Endodermal cell (in vitro differentiated cells): Measurements from ENCODE around the gene GYS1. TPM values are rescaled to one million over a fixed set of nuclear protein-coding genes. Genes with fewer than 3 reads are reported as not detected.
A peak's percentile ranks its signal among the peaks of the same experiment; 100 is the strongest.

ENCODE experiments used
- DNase-seq: peaks from one replicate; pipeline ENCODE4 v3.0.0-alpha.2; 2017
- H3K27ac ChIP-seq: 2 replicates; pipeline ENCODE4 v1.5.1; 2013; ENCODE audit warnings: mild to moderate bottlenecking, low read depth, low read length, moderate library complexity
- H3K27me3 ChIP-seq: 2 replicates; pipeline ENCODE4 v1.6.1; 2013; ENCODE audit warnings: mild to moderate bottlenecking, low read length, moderate library complexity; ENCODE audit not compliant: insufficient read depth, control insufficient read depth, poor library complexity, severe bottlenecking
- H3K36me3 ChIP-seq: 2 replicates; pipeline ENCODE4 v1.7.0; 2013; ENCODE audit warnings: mild to moderate bottlenecking, low read length, moderate library complexity; ENCODE audit not compliant: control insufficient read depth, insufficient read depth
- H3K4me1 ChIP-seq: one replicate; pipeline ENCODE4 v1.7.0; 2013; ENCODE audit warnings: low read length; ENCODE audit not compliant: control insufficient read depth, insufficient read depth
- H3K4me3 ChIP-seq: 2 replicates; pipeline ENCODE4 v1.5.1; 2013; ENCODE audit warnings: mild to moderate bottlenecking, low read length, moderate library complexity
- H3K9ac ChIP-seq: 2 replicates; pipeline ENCODE4 v1.6.1; 2013; ENCODE audit warnings: mild to moderate bottlenecking, low read length, moderate library complexity; ENCODE audit not compliant: poor library complexity, severe bottlenecking; ENCODE audit errors: extremely low read depth
- H3K9me3 ChIP-seq: 2 replicates; pipeline ENCODE4 v1.6.1; 2013; ENCODE audit warnings: mild to moderate bottlenecking, low read length, moderate library complexity; ENCODE audit not compliant: control insufficient read depth
- H3K27ac Mint-ChIP-seq: 2 replicates; pipeline ENCODE4 v1.8.0; 2020; ENCODE audit warnings: mixed read lengths
- H3K27me3 Mint-ChIP-seq: 2 replicates; pipeline ENCODE4 v1.8.0; 2021; ENCODE audit warnings: mild to moderate bottlenecking, mixed read lengths; ENCODE audit not compliant: insufficient read depth
- H3K36me3 Mint-ChIP-seq: 2 replicates; pipeline ENCODE4 v1.8.0; 2020; ENCODE audit warnings: low read depth, mixed read lengths
- H3K4me1 Mint-ChIP-seq: 2 replicates; pipeline ENCODE4 v1.8.0; 2020; ENCODE audit warnings: mixed read lengths
- H3K4me3 Mint-ChIP-seq: 2 replicates; pipeline ENCODE4 v1.8.0; 2020; ENCODE audit warnings: mild to moderate bottlenecking, moderate library complexity, mixed read lengths
- H3K9me3 Mint-ChIP-seq: 2 replicates; pipeline ENCODE4 v1.8.0; 2020; ENCODE audit warnings: mild to moderate bottlenecking, mixed read lengths
- WGBS, 2 experiments: methylation state at CpG; one replicate each; pipeline versions ENCODE4 v1.1.5 to v1.1.7; 2013; ENCODE audit warnings: missing lambda C conversion rate in 2 of 2, mixed read lengths in 1 of 2; ENCODE audit not compliant: insufficient coverage in 1 of 2, insufficient read length in 1 of 2; 5-methylcytosine and 5-hydroxymethylcytosine counted together
- total RNA-seq, 2 donors: library from RNA; stranded (reverse); fragmentation: NEBNext Ultra II Directional in 1 of 2; extraction: Animal tissue kit (Norgen Biotek cat#: 25700) in 1 of 2; gene quantifications; 2 replicates in 1 of 2; 3 replicates in 1 of 2; pipeline ENCODE4 v1.2.1, GENCODE V29; 2021
- TF ChIP-seq, protein P1 (sequence below): fragments of 200-600 bp; sonication (generic); conservative IDR thresholded peaks from 2 replicates; pipeline ENCODE4 v1.5.0; 2021; ENCODE audit warnings: antibody characterized with exemption, mild to moderate bottlenecking

The GYS1 gene
- total RNA-seq, 2 donors from 2014 or later, result 63.5 to 69.1 TPM

DNA sequence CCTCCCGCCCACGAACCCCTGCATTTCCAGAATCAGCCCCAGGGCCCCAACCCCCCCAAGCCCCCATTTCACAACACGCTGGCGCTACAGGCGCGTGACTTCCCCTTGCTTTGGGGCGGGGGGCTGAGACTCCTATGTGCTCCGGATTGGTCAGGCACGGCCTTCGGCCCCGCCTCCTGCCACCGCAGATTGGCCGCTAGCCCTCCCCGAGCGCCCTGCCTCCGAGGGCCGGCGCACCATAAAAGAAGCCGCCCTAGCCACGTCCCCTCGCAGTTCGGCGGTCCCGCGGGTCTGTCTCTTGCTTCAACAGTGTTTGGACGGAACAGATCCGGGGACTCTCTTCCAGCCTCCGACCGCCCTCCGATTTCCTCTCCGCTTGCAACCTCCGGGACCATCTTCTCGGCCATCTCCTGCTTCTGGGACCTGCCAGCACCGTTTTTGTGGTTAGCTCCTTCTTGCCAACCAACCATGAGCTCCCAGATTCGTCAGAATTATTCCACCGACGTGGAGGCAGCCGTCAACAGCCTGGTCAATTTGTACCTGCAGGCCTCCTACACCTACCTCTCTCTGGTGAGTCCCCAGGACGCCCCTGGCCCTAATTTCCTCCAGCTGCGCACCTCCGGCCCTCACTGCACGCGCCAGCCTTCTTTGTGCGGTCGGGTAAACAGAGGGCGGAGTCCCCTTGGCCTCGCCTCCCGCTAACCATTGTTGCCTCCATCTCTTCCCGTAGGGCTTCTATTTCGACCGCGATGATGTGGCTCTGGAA lies 27.9 kb downstream of the GYS1 start, which contains the start of gene FTL:
TSS of gene FTL (plus strand) at position 270 of the 766 bp plus-strand sequence. CDS start at position 469, 199 bp downstream.
- H3K4me1 Mint-ChIP-seq, result peaks cover 18% of the 10 kb centered on the region
- H3K4me3 Mint-ChIP-seq, result peak within 1 kb of the TSS; percentile 100
- Histone ChIP-seq H3K36me3 (peaks cover 47% of the 10 kb centered on the region), H3K4me1 (peaks cover 14% of the 10 kb centered on the region), H3K27me3 (no peaks in the 10 kb centered on the region), H3K9ac (peak within 1 kb of the TSS; percentile 93), H3K9me3 (no peaks in the 10 kb centered on the region), H3K4me3 (peak within 1 kb of the TSS; percentile 84), H3K27ac (peak within 1 kb of the TSS; percentile 91)
- H3K27ac Mint-ChIP-seq, result peak within 1 kb of the TSS; percentile 98
- TF ChIP-seq, protein P1, sequence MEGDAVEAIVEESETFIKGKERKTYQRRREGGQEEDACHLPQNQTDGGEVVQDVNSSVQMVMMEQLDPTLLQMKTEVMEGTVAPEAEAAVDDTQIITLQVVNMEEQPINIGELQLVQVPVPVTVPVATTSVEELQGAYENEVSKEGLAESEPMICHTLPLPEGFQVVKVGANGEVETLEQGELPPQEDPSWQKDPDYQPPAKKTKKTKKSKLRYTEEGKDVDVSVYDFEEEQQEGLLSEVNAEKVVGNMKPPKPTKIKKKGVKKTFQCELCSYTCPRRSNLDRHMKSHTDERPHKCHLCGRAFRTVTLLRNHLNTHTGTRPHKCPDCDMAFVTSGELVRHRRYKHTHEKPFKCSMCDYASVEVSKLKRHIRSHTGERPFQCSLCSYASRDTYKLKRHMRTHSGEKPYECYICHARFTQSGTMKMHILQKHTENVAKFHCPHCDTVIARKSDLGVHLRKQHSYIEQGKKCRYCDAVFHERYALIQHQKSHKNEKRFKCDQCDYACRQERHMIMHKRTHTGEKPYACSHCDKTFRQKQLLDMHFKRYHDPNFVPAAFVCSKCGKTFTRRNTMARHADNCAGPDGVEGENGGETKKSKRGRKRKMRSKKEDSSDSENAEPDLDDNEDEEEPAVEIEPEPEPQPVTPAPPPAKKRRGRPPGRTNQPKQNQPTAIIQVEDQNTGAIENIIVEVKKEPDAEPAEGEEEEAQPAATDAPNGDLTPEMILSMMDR, result no peak
- no peaks in the 10 kb centered on the region for H3K9me3 Mint-ChIP-seq
- peaks cover 52% of the 10 kb centered on the region for H3K36me3 Mint-ChIP-seq
- peaks cover 2% of the 10 kb centered on the region for H3K27me3 Mint-ChIP-seq
- WGBS, 2 experiments, result 0% methylated on average over 34 to 50 of the region's 52 CpGs
- peak; percentile 98 for DNase-seq

DNA sequence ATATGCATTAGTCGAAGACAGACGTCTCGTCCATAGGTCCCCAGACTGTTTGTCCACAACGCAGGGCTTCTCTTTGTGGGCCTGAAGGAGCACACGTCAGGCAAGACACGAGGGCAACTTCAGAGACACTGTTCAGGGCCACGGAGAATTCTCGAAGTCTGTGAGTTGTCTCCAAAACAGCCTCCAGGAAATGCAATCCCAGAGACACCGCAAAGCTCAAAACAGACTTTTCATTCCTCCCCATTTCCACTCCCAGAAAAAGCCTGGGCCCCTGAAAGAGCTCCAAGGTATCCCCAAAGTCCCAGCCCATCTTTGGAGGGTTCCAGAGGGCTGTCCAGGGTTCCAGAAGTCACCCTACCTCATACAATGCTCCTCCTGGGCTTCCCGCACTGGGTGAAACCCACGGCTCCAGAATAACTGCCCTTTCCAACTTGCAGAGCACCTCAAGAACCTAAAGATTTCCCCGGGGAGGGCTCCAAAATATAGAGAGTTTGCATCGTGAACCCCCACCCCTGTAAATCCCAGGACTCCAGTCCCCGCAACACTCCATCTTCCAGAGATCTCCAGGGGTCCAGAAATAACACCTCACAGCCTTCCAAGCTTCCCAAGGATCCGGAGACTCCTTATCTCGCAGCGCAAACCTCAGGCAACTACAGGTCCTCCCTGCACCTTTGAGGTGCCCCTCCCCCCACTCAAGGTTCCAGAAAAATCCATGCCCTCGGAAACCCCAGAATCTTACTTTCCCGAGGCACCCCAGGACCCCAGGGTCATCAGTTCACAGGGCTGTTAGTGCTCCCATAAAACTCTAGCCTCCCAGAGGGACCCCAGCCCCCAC lies 28.7 kb downstream of the GYS1 start:
- H3K4me3 Mint-ChIP-seq, result peak overlapping the region; percentile 100
- TF ChIP-seq, protein P1, result no peak
- Histone ChIP-seq H3K4me1 (peaks cover 14% of the 10 kb centered on the region), H3K36me3 (peaks cover 39% of the 10 kb centered on the region), H3K9me3 (no peaks in the 10 kb centered on the region), H3K4me3 (peak overlapping the region; percentile 76), H3K27me3 (no peaks in the 10 kb centered on the region), H3K27ac (peak overlapping the region; percentile 75), H3K9ac (peak overlapping the region; percentile 74)
- no peaks in the 10 kb centered on the region for H3K9me3 Mint-ChIP-seq
- WGBS, 2 experiments, result 30 to 38% methylated on average over 12 to 19 of the region's 19 CpGs
- peaks cover 2% of the 10 kb centered on the region for H3K27me3 Mint-ChIP-seq
- H3K4me1 Mint-ChIP-seq, result peaks cover 18% of the 10 kb centered on the region
- H3K27ac Mint-ChIP-seq, result peak overlapping the region; percentile 98
- H3K36me3 Mint-ChIP-seq, result peaks cover 47% of the 10 kb centered on the region
- DNase-seq, result no peak

DNA sequence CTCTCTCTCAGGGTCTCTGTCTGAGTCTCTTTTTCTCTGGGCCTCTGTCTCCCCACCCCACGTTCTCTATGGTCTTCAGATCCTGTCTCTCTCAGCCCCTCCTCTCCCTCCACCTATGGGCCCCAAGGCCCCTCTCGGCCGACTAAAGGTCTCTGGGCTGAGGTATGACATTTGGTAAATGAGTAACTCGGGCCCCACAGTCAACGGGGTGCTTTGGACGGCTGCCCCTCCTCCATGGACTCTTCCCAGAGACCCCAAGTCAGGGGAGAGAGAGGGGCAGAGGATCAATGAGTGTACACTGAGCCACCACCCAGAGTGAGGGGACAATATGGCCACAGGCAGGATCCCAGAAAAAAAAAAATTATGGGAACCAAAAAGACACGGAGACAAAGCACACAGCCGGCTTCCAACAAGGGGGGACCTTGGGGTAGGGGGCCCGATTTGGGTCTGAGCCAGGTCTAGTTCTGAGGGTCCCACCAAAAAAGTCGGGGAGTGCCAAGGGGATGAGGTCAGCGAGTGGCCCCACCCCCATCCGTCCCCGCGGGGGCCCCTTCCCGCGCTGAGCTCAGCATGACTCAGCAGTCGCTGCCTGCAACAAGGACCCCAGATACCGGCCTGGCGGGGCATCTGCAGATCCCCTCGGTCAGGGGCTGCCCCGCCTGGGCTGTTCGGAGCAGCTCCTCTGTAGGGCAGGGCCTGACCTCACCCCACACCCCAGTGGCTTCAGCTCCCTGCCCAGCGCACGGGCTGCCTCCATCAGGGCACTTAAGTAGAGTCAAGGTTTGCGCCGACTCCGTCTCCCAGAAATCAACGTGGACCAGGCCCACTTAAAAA lies 29.5 kb downstream of the GYS1 start:
- Mint-ChIP-seq H3K4me1 (peaks cover 18% of the 10 kb centered on the region), H3K27me3 (peaks cover 2% of the 10 kb centered on the region), H3K4me3 (peak overlapping the region; percentile 100), H3K27ac (peak overlapping the region; percentile 98), H3K36me3 (peaks cover 47% of the 10 kb centered on the region), H3K9me3 (no peaks in the 10 kb centered on the region)
- Histone ChIP-seq H3K4me1 (peaks cover 14% of the 10 kb centered on the region), H3K4me3 (peak overlapping the region; percentile 76), H3K36me3 (peaks cover 36% of the 10 kb centered on the region), H3K9me3 (no peaks in the 10 kb centered on the region), H3K9ac (peak overlapping the region; percentile 74), H3K27ac (peak overlapping the region; percentile 75), H3K27me3 (no peaks in the 10 kb centered on the region)
- peak; percentile 94 for DNase-seq
- 22 to 26% methylated on average over 14 to 28 of the region's 28 CpGs for WGBS, 2 experiments
- TF ChIP-seq, protein P1, result no peak
